Neural progenitor cell (in vitro differentiated cells): ENCODE results near the gene THEM5. TPM values are rescaled to one million over a fixed set of nuclear protein-coding genes. Genes with fewer than 3 reads are reported as not detected.

Experiments
- DNase-seq: peaks from one replicate; pipeline ENCODE4 v3.0.0-alpha.2; 2016; ENCODE audit warnings: low spot score
- H2AFZ ChIP-seq: fragments of 200-600 bp; sonication (generic); replicated peaks from 2 replicates; pipeline ENCODE4 v1.6.1; 2016; ENCODE audit warnings: antibody characterized with exemption
- H3F3A ChIP-seq: fragments of 200-600 bp; sonication (generic); 2 replicates; pipeline ENCODE4 v1.6.1; 2016; ENCODE audit warnings: antibody characterized with exemption, low read depth
- H3K27ac ChIP-seq: fragments of 200-600 bp; sonication (generic); 2 replicates; pipeline ENCODE4 v1.5.1; 2016; ENCODE audit warnings: mild to moderate bottlenecking
- H3K27me3 ChIP-seq: fragments of 200-600 bp; sonication (generic); 2 replicates; pipeline ENCODE4 v1.6.1; 2016; ENCODE audit warnings: mild to moderate bottlenecking, moderate library complexity
- H3K36me3 ChIP-seq: fragments of 200-600 bp; sonication (generic); 2 replicates; pipeline ENCODE4 v1.5.1; 2016
- H3K4me1 ChIP-seq: fragments of 200-600 bp; sonication (generic); 2 replicates; pipeline ENCODE4 v1.6.1; 2016; ENCODE audit warnings: mixed run types
- H3K4me2 ChIP-seq: fragments of 200-600 bp; sonication (generic); 2 replicates; pipeline ENCODE4 v1.6.1; 2016
- H3K4me3 ChIP-seq: fragments of 200-600 bp; sonication (generic); 2 replicates; pipeline ENCODE4 v1.5.1; 2016
- H3K79me2 ChIP-seq: fragments of 200-600 bp; sonication (generic); 2 replicates; pipeline ENCODE4 v1.6.1; 2016; ENCODE audit warnings: low read depth
- H3K9ac ChIP-seq: fragments of 200-600 bp; sonication (generic); 2 replicates; pipeline ENCODE4 v1.6.1; 2016
- H3K9me3 ChIP-seq: fragments of 200-600 bp; sonication (generic); 2 replicates; pipeline ENCODE4 v1.5.1; 2016; ENCODE audit warnings: low read depth
- H4K20me1 ChIP-seq: fragments of 200-600 bp; sonication (generic); 2 replicates; pipeline ENCODE4 v1.6.1; 2016; ENCODE audit warnings: low read depth
- H3K27ac Mint-ChIP-seq: 3 replicates; pipeline ENCODE4 v1.8.0; 2021; ENCODE audit warnings: mixed read lengths
- H3K27me3 Mint-ChIP-seq: 2 replicates; pipeline ENCODE4 v1.8.0; 2022; ENCODE audit warnings: low read depth, mild to moderate bottlenecking, inconsistent platforms, moderate library complexity, mixed read lengths; ENCODE audit not compliant: insufficient read depth
- H3K36me3 Mint-ChIP-seq: 3 replicates; pipeline ENCODE4 v1.8.0; 2021; ENCODE audit warnings: mixed read lengths
- H3K4me1 Mint-ChIP-seq: 3 replicates; pipeline ENCODE4 v1.8.0; 2021; ENCODE audit warnings: mixed read lengths
- H3K4me3 Mint-ChIP-seq: 3 replicates; pipeline ENCODE4 v1.8.0; 2021; ENCODE audit warnings: mild to moderate bottlenecking, moderate library complexity, mixed read lengths
- H3K9me3 Mint-ChIP-seq: 3 replicates; pipeline ENCODE4 v1.8.0; 2020; ENCODE audit warnings: mixed read lengths
- CTCF ChIP-seq: fragments of 200-600 bp; sonication (generic); IDR thresholded peaks from 2 replicates; pipeline ENCODE4 v1.5.1; 2017; ENCODE audit warnings: antibody characterized with exemption, mild to moderate bottlenecking
- EZH2 ChIP-seq: fragments of 200-600 bp; sonication (generic); IDR thresholded peaks from 2 replicates; pipeline ENCODE4 v1.6.1; 2017; ENCODE audit warnings: antibody characterized with exemption, mild to moderate bottlenecking, moderate library complexity
- EZH2phosphoT487 ChIP-seq: fragments of 200-600 bp; sonication (generic); IDR thresholded peaks from 2 replicates; pipeline ENCODE4 v1.6.1; 2017; ENCODE audit warnings: antibody characterized with exemption
- total RNA-seq: library from RNA; depleted of rRNA; stranded (reverse); fragments of >200 nt; gene quantifications from 2 replicates; pipeline ENCODE4 v1.2.3, GENCODE V29; 2015; ENCODE audit warnings: low replicate concordance

Gene THEM5
- total RNA-seq, 1 donor from 2014 or later, result not detected

GRCh38 chr1:151854658-151855057 is 1.1 kb upstream of the THEM5 start:
- no peak overlapping the region for H2AFZ ChIP-seq
- H3K36me3 ChIP-seq, result no peaks in the 10 kb centered on the region
- H3K27ac ChIP-seq, result no peak overlapping the region
- H4K20me1 ChIP-seq, result no peaks in the 10 kb centered on the region
- TF ChIP-seq EZH2phosphoT487, result no peak
- no peak for TF ChIP-seq EZH2
- TF ChIP-seq CTCF, result no peak
- H3K27ac Mint-ChIP-seq, result no peak overlapping the region
- peaks cover 3% of the 10 kb centered on the region for H3K4me1 Mint-ChIP-seq
- no peaks in the 10 kb centered on the region for H3K4me1 ChIP-seq
- H3K27me3 Mint-ChIP-seq, result peaks cover 10% of the 10 kb centered on the region
- H3K4me3 Mint-ChIP-seq, result no peak overlapping the region
- H3K9ac ChIP-seq, result no peak overlapping the region
- H3K9me3 ChIP-seq, result no peaks in the 10 kb centered on the region
- H3K79me2 ChIP-seq, result no peaks in the 10 kb centered on the region
- H3K36me3 Mint-ChIP-seq, result no peaks in the 10 kb centered on the region
- H3K4me2 ChIP-seq, result no peak overlapping the region
- no peaks in the 10 kb centered on the region for H3K27me3 ChIP-seq
- H3F3A ChIP-seq, result no peaks in the 10 kb centered on the region
- H3K4me3 ChIP-seq, result no peak overlapping the region
- DNase-seq, result no peak
- no peaks in the 10 kb centered on the region for H3K9me3 Mint-ChIP-seq

GRCh38 chr1:151852733-151853132 is 779 bp downstream of the THEM5 start:
- Histone ChIP-seq H2AFZ (no peak overlapping the region), H3K9me3 (no peaks in the 10 kb centered on the region), H3K27ac (no peak overlapping the region), H3K9ac (no peak overlapping the region), H4K20me1 (no peaks in the 10 kb centered on the region), H3K27me3 (no peaks in the 10 kb centered on the region), H3K4me1 (no peaks in the 10 kb centered on the region), H3F3A (no peaks in the 10 kb centered on the region), H3K79me2 (no peaks in the 10 kb centered on the region), H3K4me3 (no peak overlapping the region), H3K4me2 (no peak overlapping the region), H3K36me3 (no peaks in the 10 kb centered on the region)
- peaks cover 10% of the 10 kb centered on the region for H3K27me3 Mint-ChIP-seq
- H3K27ac Mint-ChIP-seq, result no peak overlapping the region
- no peak for DNase-seq
- H3K4me1 Mint-ChIP-seq, result peaks cover 3% of the 10 kb centered on the region
- H3K36me3 Mint-ChIP-seq, result no peaks in the 10 kb centered on the region
- TF ChIP-seq CTCF (no peak), EZH2phosphoT487 (no peak), EZH2 (no peak)
- no peak overlapping the region for H3K4me3 Mint-ChIP-seq
- H3K9me3 Mint-ChIP-seq, result no peaks in the 10 kb centered on the region

- DNase-seq, result no peak
- no peaks in the 10 kb centered on the region for H3F3A ChIP-seq
- H4K20me1 ChIP-seq, result no peaks in the 10 kb centered on the region
- TF ChIP-seq EZH2 (no peak), EZH2phosphoT487 (no peak), CTCF (no peak)
- no peak overlapping the region for H3K4me2 ChIP-seq
- no peak overlapping the region for H3K4me3 ChIP-seq
- Mint-ChIP-seq H3K36me3 (no peaks in the 10 kb centered on the region), H3K9me3 (no peaks in the 10 kb centered on the region), H3K4me3 (no peak overlapping the region), H3K27ac (no peak overlapping the region), H3K27me3 (peaks cover 10% of the 10 kb centered on the region), H3K4me1 (peaks cover 3% of the 10 kb centered on the region)
- H3K36me3 ChIP-seq, result no peaks in the 10 kb centered on the region
- H2AFZ ChIP-seq, result no peak overlapping the region
- H3K27me3 ChIP-seq, result no peaks in the 10 kb centered on the region
- no peaks in the 10 kb centered on the region for H3K4me1 ChIP-seq
- no peaks in the 10 kb centered on the region for H3K79me2 ChIP-seq
- H3K27ac ChIP-seq, result no peak overlapping the region
- no peaks in the 10 kb centered on the region for H3K9me3 ChIP-seq
- no peak overlapping the region for H3K9ac ChIP-seq
These were observed 1.6 kb downstream of the THEM5 start for GRCh38 chr1:151851886-151852285.
